Tibial nerve (tissue), 3 donors: ENCODE measurements around the gene RCE1.

Experiments used
- CTCF ChIP-seq, 5 experiments: fragments of 200-600 bp in 3 of 5; fragments of 450-650 bp in 2 of 5; sonication (generic) in 3 of 5; IDR thresholded peaks; one replicate each; pipeline ENCODE4 v1.5.1; 2016 to 2019; ENCODE audit warnings: antibody characterized with exemption in 5 of 5, mild to moderate bottlenecking in 3 of 5, moderate library complexity in 2 of 5
- POLR2A ChIP-seq, 2 donors: fragments of 450-650 bp; IDR thresholded peaks; one replicate each; pipeline ENCODE4 v1.6.1; 2017; ENCODE audit warnings: antibody characterized with exemption in 2 of 2, mild to moderate bottlenecking in 2 of 2, moderate library complexity in 2 of 2

- TF ChIP-seq CTCF (IDR thresholded peaks at IDR 0.05) (no peak), POLR2A (IDR thresholded peaks at IDR 0.05) (no peak)
Measured at GRCh38 chr11:66853242-66854229, 10.3 kb downstream of the RCE1 start.
